GM21367 (cell line): ENCODE data around the gene LIN7A.

Source experiments
- ATAC-seq: cut with Tn5 transposase; IDR thresholded peaks from one replicate; pipeline ENCODE4 v1.9.1; 2021; ENCODE audit not compliant: unreplicated experiment

LIN7A gene

GRCh38 chr12:80761838-80762237 lies 175.9 kb downstream of the LIN7A start:
- ATAC-seq: no peak

- ATAC-seq: peak; percentile 69
These were observed 180.9 kb downstream of the LIN7A start for GRCh38 chr12:80756875-80757274.

- no peak for ATAC-seq
These were observed 183.5 kb downstream of the LIN7A start for GRCh38 chr12:80754274-80754673.

GRCh38 chr12:80752464-80752863 lies 185.3 kb downstream of the LIN7A start:
- no peak for ATAC-seq

GRCh38 chr12:80749456-80749855 lies 188.3 kb downstream of the LIN7A start:
- no peak for ATAC-seq

- ATAC-seq: no peak
These were observed 189.9 kb downstream of the LIN7A start for GRCh38 chr12:80747800-80748199.

- ATAC-seq: no peak
These were observed 191.8 kb downstream of the LIN7A start for GRCh38 chr12:80745851-80746505.
